GM19193 (cell line): ENCODE measurements around the gene RBM38.

Source experiments
- POLR2A ChIP-seq: IDR thresholded peaks from 4 replicates; pipeline ENCODE4 v1.6.1; 2011; ENCODE audit not compliant: insufficient read depth, insufficient read length; ENCODE audit errors: extremely low read depth

RBM38 gene

GRCh38 chr20:57384953-57385761 is 6.0 kb upstream of the RBM38 start:
- TF ChIP-seq POLR2A = no peak

- TF ChIP-seq POLR2A = no peak
Measured at GRCh38 chr20:57385940-57386339, 5.3 kb upstream of the RBM38 start.

GRCh38 chr20:57386762-57387161 is 4.4 kb upstream of the RBM38 start:
- TF ChIP-seq POLR2A = no peak

- TF ChIP-seq POLR2A = no peak
Measured at GRCh38 chr20:57387463-57387862, 3.7 kb upstream of the RBM38 start.

GRCh38 chr20:57387945-57388371 is 3.2 kb upstream of the RBM38 start:
- TF ChIP-seq POLR2A = no peak

GRCh38 chr20:57388953-57389694 is 2.1 kb upstream of the RBM38 start:
- no peak for TF ChIP-seq POLR2A

GRCh38 chr20:57389695-57390603 is 1.2 kb upstream of the RBM38 start:
- peak; percentile 51 for TF ChIP-seq POLR2A

- TF ChIP-seq POLR2A = peak; percentile 76
Measured at GRCh38 chr20:57391439-57392301, 474 bp downstream of the RBM38 start.

GRCh38 chr20:57392512-57393271 is 1.5 kb downstream of the RBM38 start:
- TF ChIP-seq POLR2A = peak; percentile 56

GRCh38 chr20:57393321-57394120 is 2.3 kb downstream of the RBM38 start:
- TF ChIP-seq POLR2A = no peak

GRCh38 chr20:57394121-57395082 is 3.2 kb downstream of the RBM38 start:
- TF ChIP-seq POLR2A = no peak
